Caco-2 (cell line): ENCODE results near the gene C17orf75. TPM values are rescaled to one million over a fixed set of nuclear protein-coding genes. Genes with fewer than 3 reads are reported as not detected.

ENCODE experiments used
- BruUV-seq: library from RNA; stranded (reverse); fragments of 400-500 nt; replicated peaks from 2 replicates; lab custom pipeline; 2021; lab: Mats Ljungman, UMichigan
- CTCF ChIA-PET: fragments of 300-600 bp; sonication (Branson Sonifier 250); formaldehyde crosslinking; loops from one replicate; lab custom pipeline; 2022; ENCODE audit warnings: antibody characterized with exemption; lab: Charles Lee
- POLR2A ChIA-PET: fragments of 300-600 bp; sonication (Branson Sonifier 250); formaldehyde crosslinking; loops from one replicate; lab custom pipeline; 2022; ENCODE audit warnings: antibody characterized with exemption; lab: Charles Lee
- DNase-seq, 2 experiments: peaks; one replicate each; pipeline versions ENCODE4 v3.0.0 to v3.0.0-alpha.2; 2020 to 2022
- H3K27me3 ChIP-seq: replicated peaks from 2 replicates; pipeline ENCODE4 v1.6.0; 2011; ENCODE audit warnings: low read length; ENCODE audit not compliant: control insufficient read depth, insufficient read depth
- H3K36me3 ChIP-seq: 2 replicates; pipeline ENCODE4 v1.5.1; 2011; ENCODE audit warnings: low read length; ENCODE audit not compliant: control insufficient read depth, insufficient read depth
- H3K4me1 ChIP-seq: fragments of 250-450 bp; sonication (Bioruptor Pico); 2 replicates; pipeline ENCODE4 v1.5.1; 2020; ENCODE audit warnings: mild to moderate bottlenecking
- H3K4me3 ChIP-seq: 2 replicates; pipeline ENCODE4 v1.5.1; 2011; ENCODE audit warnings: low read depth, mild to moderate bottlenecking, control low read depth, low read length
- H3K9me3 ChIP-seq: fragments of 250-450 bp; sonication (Bioruptor Pico); 2 replicates; pipeline ENCODE4 v1.5.1; 2020; ENCODE audit warnings: mild to moderate bottlenecking, moderate library complexity
- H3K27ac Mint-ChIP-seq: one replicate; pipeline ENCODE4 v1.8.0; 2022; ENCODE audit warnings: mixed read lengths; ENCODE audit not compliant: unreplicated experiment
- H3K27me3 Mint-ChIP-seq: one replicate; pipeline ENCODE4 v1.8.0; 2022; ENCODE audit warnings: mixed read lengths; ENCODE audit not compliant: insufficient read depth, unreplicated experiment
- H3K36me3 Mint-ChIP-seq: one replicate; pipeline ENCODE4 v1.8.0; 2022; ENCODE audit warnings: mild to moderate bottlenecking, mixed read lengths; ENCODE audit not compliant: insufficient read depth, unreplicated experiment
- H3K4me1 Mint-ChIP-seq: one replicate; pipeline ENCODE4 v1.8.0; 2022; ENCODE audit warnings: low read depth, mixed read lengths; ENCODE audit not compliant: unreplicated experiment
- H3K4me3 Mint-ChIP-seq: one replicate; pipeline ENCODE4 v1.8.0; 2022; ENCODE audit warnings: mild to moderate bottlenecking, moderate library complexity, mixed read lengths; ENCODE audit not compliant: unreplicated experiment
- H3K9me3 Mint-ChIP-seq: one replicate; pipeline ENCODE4 v1.8.0; 2022; ENCODE audit warnings: mixed read lengths; ENCODE audit not compliant: unreplicated experiment
- CTCF ChIP-seq, 2 experiments: fragments of 200-600 bp in 1 of 2; IDR thresholded peaks; 1 replicate in 1 of 2; 2 replicates in 1 of 2; pipeline versions ENCODE4 v1.5.1 to v1.8.0; 2011 to 2022; ENCODE audit warnings: antibody characterized with exemption in 1 of 2, control low read depth in 1 of 2, inconsistent platforms in 1 of 2, low read depth in 1 of 2, low read length in 1 of 2, mild to moderate bottlenecking in 1 of 2, moderate library complexity in 1 of 2; ENCODE audit not compliant: insufficient read depth in 1 of 2, severe bottlenecking in 1 of 2, unreplicated experiment in 1 of 2
- intact Hi-C: fragments of 100-400 bp; cut with micrococcal nuclease; formaldehyde crosslinking; loops from one replicate; pipeline ENCODE4 v1.10.0; 2022; ENCODE audit not compliant: unreplicated experiment
- total RNA-seq: library from RNA; stranded (reverse); gene quantifications from 2 replicates; pipeline ENCODE4 v1.2.3, GENCODE V29; 2022

C17orf75 gene
- total RNA-seq, 1 experiment from 2014 or later, result 26.1 TPM

- no peak for TF ChIP-seq CTCF (IDR thresholded peaks at IDR 0.05; ENCODE audit: insufficient read depth in 1 of 2, low read depth in 1 of 2, low read length in 1 of 2, severe bottlenecking in 1 of 2, unreplicated experiment in 1 of 2)
- H3K36me3 ChIP-seq, result no peaks in the 10 kb centered on the region
- intact Hi-C loops, result no loop called here
- no peaks in the 10 kb centered on the region for H3K9me3 ChIP-seq
- H3K27me3 Mint-ChIP-seq, result no peaks in the 10 kb centered on the region
- H3K27ac Mint-ChIP-seq, result no peak overlapping the region
- no peaks in the 10 kb centered on the region for H3K27me3 ChIP-seq
- no TSS peak for BruUV-seq
- no peak for DNase-seq
- H3K36me3 Mint-ChIP-seq, result no peaks in the 10 kb centered on the region
- ChIA-PET POLR2A (no interaction called here), CTCF (interaction anchor here (0.6 to 1.2 kb wide), 5 partner anchors 20 to 145 kb away, joined by 3 to 5 read pairs (median 3); partner anchors contain the start of gene PSMD11)
- H3K4me1 Mint-ChIP-seq, result peaks cover 6% of the 10 kb centered on the region
- no peaks in the 10 kb centered on the region for H3K9me3 Mint-ChIP-seq
- H3K4me3 ChIP-seq, result no peak overlapping the region
- peaks cover 7% of the 10 kb centered on the region; the same call in 1 of the 2 replicates for H3K4me1 ChIP-seq
- no peak overlapping the region for H3K4me3 Mint-ChIP-seq
Measured at GRCh38 chr17:32298721-32299579, 43.0 kb downstream of the C17orf75 start.

DNA sequence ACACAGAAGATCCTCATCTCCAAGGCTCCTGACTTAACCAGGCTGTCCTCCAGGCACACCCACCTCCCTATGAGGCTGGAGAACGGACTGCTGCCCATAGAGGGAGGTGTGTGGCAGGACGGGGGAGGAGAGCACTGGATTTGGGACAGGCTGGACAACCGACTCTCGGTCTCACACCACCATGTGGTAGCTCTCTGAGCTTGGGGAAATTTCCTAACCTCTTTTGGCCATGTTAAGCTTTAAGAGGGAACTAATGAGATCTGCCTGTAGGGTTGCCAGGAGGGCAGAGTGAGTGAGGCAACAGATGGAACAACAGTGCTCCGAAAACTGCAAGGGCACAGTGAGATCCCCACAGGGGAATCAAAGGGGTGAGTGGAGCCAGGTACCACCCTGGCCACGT is 43.7 kb downstream of the C17orf75 start:
- H3K9me3 ChIP-seq, result no peaks in the 10 kb centered on the region
- H3K4me3 ChIP-seq, result no peak overlapping the region
- H3K4me1 ChIP-seq, result peaks cover 7% of the 10 kb centered on the region; the same call in 1 of the 2 replicates
- Mint-ChIP-seq H3K27me3 (no peaks in the 10 kb centered on the region), H3K36me3 (no peaks in the 10 kb centered on the region), H3K9me3 (no peaks in the 10 kb centered on the region), H3K4me3 (no peak overlapping the region), H3K27ac (no peak overlapping the region), H3K4me1 (peaks cover 6% of the 10 kb centered on the region)
- no peaks in the 10 kb centered on the region for H3K27me3 ChIP-seq
- POLR2A ChIA-PET, result no interaction called here
- peak in 1 of 2 experiments; percentile 18 for TF ChIP-seq CTCF (IDR thresholded peaks at IDR 0.05; ENCODE audit: insufficient read depth in 1 of 2, low read depth in 1 of 2, low read length in 1 of 2, severe bottlenecking in 1 of 2, unreplicated experiment in 1 of 2)
- intact Hi-C loops, result no loop called here
- no peaks in the 10 kb centered on the region for H3K36me3 ChIP-seq
- CTCF ChIA-PET, result interaction anchor here (0.6 to 1.2 kb wide), 3 partner anchors 21 to 146 kb away, joined by 3 to 5 read pairs (median 3); partner anchors contain the start of gene PSMD11
- peak in 1 of 2 experiments; percentile 38 for DNase-seq
- no TSS peak for BruUV-seq

- BruUV-seq, result no TSS peak
- TF ChIP-seq CTCF (IDR thresholded peaks at IDR 0.05; ENCODE audit: insufficient read depth in 1 of 2, low read depth in 1 of 2, low read length in 1 of 2, severe bottlenecking in 1 of 2, unreplicated experiment in 1 of 2), result no peak
- H3K9me3 ChIP-seq, result no peaks in the 10 kb centered on the region
- no peak for DNase-seq
- H3K4me3 Mint-ChIP-seq, result no peak overlapping the region
- H3K27me3 Mint-ChIP-seq, result no peaks in the 10 kb centered on the region
- H3K4me1 ChIP-seq, result peaks cover 7% of the 10 kb centered on the region; the same call in 1 of the 2 replicates
- no peaks in the 10 kb centered on the region for H3K9me3 Mint-ChIP-seq
- ChIA-PET POLR2A (no interaction called here), CTCF (interaction anchor here (0.6 to 1.2 kb wide), 3 partner anchors 21 to 146 kb away, joined by 3 to 5 read pairs (median 3); partner anchors contain the start of gene PSMD11)
- intact Hi-C loops, result no loop called here
- no peak overlapping the region for H3K27ac Mint-ChIP-seq
- no peaks in the 10 kb centered on the region for H3K36me3 ChIP-seq
- H3K27me3 ChIP-seq, result no peaks in the 10 kb centered on the region
- H3K36me3 Mint-ChIP-seq, result no peaks in the 10 kb centered on the region
- H3K4me1 Mint-ChIP-seq, result peaks cover 6% of the 10 kb centered on the region
- no peak overlapping the region for H3K4me3 ChIP-seq
Measured at GRCh38 chr17:32297860-32298259, 44.1 kb downstream of the C17orf75 start.
